Activated CD8-positive, alpha-beta memory T cell treated with anti-CD3 and anti-CD28 coated beads for 4 hours (primary cell): ENCODE measurements around the gene DNAJA1.
A peak's percentile ranks its signal among the peaks of the same experiment; 100 is the strongest.

Source experiments
- DNase-seq, 2 donors: peaks; one replicate each; pipeline ENCODE4 v3.0.0-alpha.2; 2020; ENCODE audit warnings: low read depth in 2 of 2

DNAJA1 gene

GRCh38 chr9:33029231-33029786 lies 4.2 kb downstream of the DNAJA1 start:
- DNase-seq = no peak

GRCh38 chr9:33030285-33030684 lies 5.2 kb downstream of the DNAJA1 start:
- no peak for DNase-seq

- DNase-seq = no peak
Measured at GRCh38 chr9:33032292-33032691, 7.2 kb downstream of the DNAJA1 start.

GRCh38 chr9:33032865-33033264 lies 7.8 kb downstream of the DNAJA1 start:
- no peak for DNase-seq

- DNase-seq = no peak
Measured at GRCh38 chr9:33040792-33041431, 15.8 kb downstream of the DNAJA1 start.

- DNase-seq = no peak
Measured at GRCh38 chr9:33041432-33042188, 16.5 kb downstream of the DNAJA1 start.

GRCh38 chr9:33042473-33042872 lies 17.4 kb downstream of the DNAJA1 start:
- DNase-seq = no peak

GRCh38 chr9:33043671-33044070 lies 18.6 kb downstream of the DNAJA1 start:
- DNase-seq = no peak

GRCh38 chr9:33044162-33044673 lies 19.1 kb downstream of the DNAJA1 start:
- DNase-seq = peak; percentile 13 to 14

- DNase-seq = no peak
Measured at GRCh38 chr9:33044677-33045282, 19.7 kb downstream of the DNAJA1 start.

- no peak for DNase-seq
Measured at GRCh38 chr9:33046061-33046460, 21.0 kb downstream of the DNAJA1 start.

GRCh38 chr9:33048054-33048465 lies 23.0 kb downstream of the DNAJA1 start:
- no peak for DNase-seq

GRCh38 chr9:33049680-33050361 lies 24.7 kb downstream of the DNAJA1 start:
- no peak for DNase-seq

GRCh38 chr9:33051144-33051543 lies 26.1 kb downstream of the DNAJA1 start:
- no peak for DNase-seq

- DNase-seq = no peak
Measured at GRCh38 chr9:33065157-33066076, 40.3 kb downstream of the DNAJA1 start.

- no peak for DNase-seq
Measured at GRCh38 chr9:33068991-33069390, 43.9 kb downstream of the DNAJA1 start.

GRCh38 chr9:33076046-33077004 lies 51.3 kb downstream of the DNAJA1 start, which contains the start of gene SMU1:
SMU1 (minus strand) TSS chr9:33076674; CDS start chr9:33076608, 66 bp downstream.
- DNase-seq = peak; percentile 85 to 93

GRCh38 chr9:33080534-33080933 lies 55.5 kb downstream of the DNAJA1 start:
- no peak for DNase-seq

- DNase-seq = peak; percentile 24 to 44
Measured at GRCh38 chr9:33081128-33081851, 56.2 kb downstream of the DNAJA1 start.
